Measurements from ENCODE around the gene PRKAR1B. TPM values are rescaled to one million over a fixed set of nuclear protein-coding genes. Genes with fewer than 3 reads are reported as not detected.

Gene PRKAR1B
- polyA plus RNA-seq, 5 donors = 28.8 to 46.7 (median 34.7) TPM

Other genes starting within 250 kb of the PRKAR1B start
- gene PDGFA, start 207.4 kb downstream of the PRKAR1B start, polyA plus RNA-seq (ENCODE audit: insufficient read depth in 1 of 5, insufficient read length in 5 of 5, low replicate concordance in 1 of 5) = 10 to 100 TPM; 30.4 to 47.4 (median 40.8) TPM
- gene DNAAF5, start 582 bp downstream of the PRKAR1B start, polyA plus RNA-seq (ENCODE audit: insufficient read depth in 1 of 5, insufficient read length in 5 of 5, low replicate concordance in 1 of 5) = 10 to 100 TPM; 21.7 to 27.9 (median 24.6) TPM
- 100 to 1,000 TPM; 127 to 183 (median 156) TPM for gene SUN1, start 105.2 kb upstream of the PRKAR1B start, polyA plus RNA-seq (ENCODE audit: insufficient read depth in 1 of 5, insufficient read length in 5 of 5, low replicate concordance in 1 of 5)
- gene GET4, start 149.3 kb upstream of the PRKAR1B start, polyA plus RNA-seq (ENCODE audit: insufficient read depth in 1 of 5, insufficient read length in 5 of 5, low replicate concordance in 1 of 5) = 10 to 100 TPM; 20.3 to 40.0 (median 32.1) TPM
- 10 to 100 TPM in 1 of 5 donors, 1 to 10 TPM in 4; 4.5 to 10.6 (median 8.1) TPM for gene ADAP1, start 227.4 kb upstream of the PRKAR1B start, polyA plus RNA-seq (ENCODE audit: insufficient read depth in 1 of 5, insufficient read length in 5 of 5, low replicate concordance in 1 of 5)
- gene COX19, start 248.3 kb upstream of the PRKAR1B start, polyA plus RNA-seq (ENCODE audit: insufficient read depth in 1 of 5, insufficient read length in 5 of 5, low replicate concordance in 1 of 5) = 10 to 100 TPM; 12.6 to 17.5 (median 14.7) TPM